Mononuclear cell (primary cell): ENCODE measurements around the gene C1orf94. TPM values are rescaled to one million over a fixed set of nuclear protein-coding genes. Genes with fewer than 3 reads are reported as not detected.

Experiments used
- H3K27me3 ChIP-seq: 2 replicates; pipeline ENCODE4 v1.6.0; 2011; ENCODE audit warnings: low read length, control low read depth; ENCODE audit not compliant: insufficient read depth
- H3K4me1 ChIP-seq: 2 replicates; pipeline ENCODE4 v1.5.1; 2011; ENCODE audit warnings: mild to moderate bottlenecking, low read length, control low read depth; ENCODE audit not compliant: insufficient read depth
- H3K4me3 ChIP-seq: 2 replicates; pipeline ENCODE4 v1.5.1; 2011; ENCODE audit warnings: mild to moderate bottlenecking, low read length, moderate library complexity
- H3K9me3 ChIP-seq: 2 replicates; pipeline ENCODE4 v1.5.1; 2011; ENCODE audit warnings: low read depth, mild to moderate bottlenecking, control low read depth, low read length
- total RNA-seq: library from RNA; depleted of rRNA; stranded (reverse); fragments of >200 nt; gene quantifications from one replicate; pipeline ENCODE4 v1.2.3, GENCODE V29; 2012

The C1orf94 gene
- total RNA-seq, 1 donor = not detected

DNA sequence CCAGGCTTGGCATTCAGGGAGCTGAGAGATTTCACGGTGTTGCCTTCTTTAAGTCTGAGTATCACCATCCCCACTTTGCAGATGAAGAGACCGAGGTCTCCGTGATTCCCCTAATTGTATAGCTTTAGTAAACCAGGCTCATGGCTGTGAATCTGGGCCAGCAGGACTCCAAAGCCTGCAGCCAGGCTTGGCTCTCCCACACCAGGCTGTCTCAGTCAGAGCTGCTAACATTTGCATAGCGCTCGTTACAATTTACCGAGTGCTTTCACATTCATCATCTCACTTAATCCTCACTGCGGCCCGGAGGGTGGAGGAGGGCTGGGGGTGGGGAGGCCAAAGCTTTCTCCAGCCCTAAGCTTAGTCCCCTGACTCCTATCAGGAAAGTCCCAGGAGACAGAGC, 11.7 kb downstream of the C1orf94 start:
- Histone ChIP-seq H3K27me3 (no peaks in the 10 kb centered on the region), H3K9me3 (no peaks in the 10 kb centered on the region), H3K4me3 (no peak overlapping the region), H3K4me1 (no peaks in the 10 kb centered on the region)

GRCh38 chr1:34188985-34189384, 12.3 kb downstream of the C1orf94 start:
- Histone ChIP-seq H3K27me3 (no peaks in the 10 kb centered on the region), H3K4me1 (no peaks in the 10 kb centered on the region), H3K9me3 (no peaks in the 10 kb centered on the region), H3K4me3 (no peak overlapping the region)

DNA sequence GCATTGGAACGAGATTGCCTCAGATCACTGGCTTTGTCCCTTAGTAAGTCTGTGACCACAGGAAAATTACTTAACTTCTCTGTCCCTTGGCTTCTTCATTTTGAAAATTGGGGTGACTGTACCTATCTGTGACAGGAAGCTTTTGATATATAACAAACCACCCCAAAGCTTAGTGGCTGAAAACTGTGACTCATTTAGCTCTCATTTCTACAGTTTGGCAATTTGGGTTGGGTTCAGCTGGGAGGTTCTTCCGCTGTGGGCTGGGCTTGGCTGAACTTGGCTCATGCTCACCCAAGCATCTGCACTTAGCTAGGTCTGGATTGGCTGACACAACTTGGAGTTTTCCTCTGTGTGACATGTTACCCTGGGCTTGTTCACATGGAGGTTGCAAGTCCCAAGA, 14.0 kb downstream of the C1orf94 start:
- Histone ChIP-seq H3K4me1 (no peaks in the 10 kb centered on the region), H3K27me3 (no peaks in the 10 kb centered on the region), H3K4me3 (no peak overlapping the region), H3K9me3 (no peaks in the 10 kb centered on the region)

- no peaks in the 10 kb centered on the region for H3K4me1 ChIP-seq
- H3K4me3 ChIP-seq = no peak overlapping the region
- H3K27me3 ChIP-seq = no peaks in the 10 kb centered on the region
- no peaks in the 10 kb centered on the region for H3K9me3 ChIP-seq
Observed at GRCh38 chr1:34192621-34193020, 15.9 kb downstream of the C1orf94 start.

DNA sequence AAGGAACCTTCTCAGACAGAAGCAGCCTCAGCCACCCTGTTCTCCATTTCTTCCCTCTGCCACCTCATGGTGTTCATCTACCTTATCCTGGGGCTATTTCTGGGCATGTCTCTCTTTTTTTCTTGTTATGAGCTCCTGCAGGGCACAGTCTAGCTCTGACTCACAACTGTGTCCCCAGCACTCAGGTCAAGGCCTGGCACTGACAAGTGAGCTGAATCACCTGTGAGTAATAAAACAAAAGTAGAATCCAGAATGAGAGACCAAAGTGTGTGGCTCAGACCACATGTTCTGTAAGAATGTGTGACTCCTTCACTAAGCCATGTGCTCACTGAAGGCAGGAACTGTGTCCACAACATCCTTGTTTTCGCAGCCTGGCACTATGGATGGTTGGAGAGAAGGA, 23.2 kb downstream of the C1orf94 start:
- Histone ChIP-seq H3K4me1 (no peaks in the 10 kb centered on the region), H3K4me3 (no peak overlapping the region), H3K27me3 (no peaks in the 10 kb centered on the region), H3K9me3 (no peaks in the 10 kb centered on the region)

- Histone ChIP-seq H3K4me3 (no peak overlapping the region), H3K9me3 (no peaks in the 10 kb centered on the region), H3K4me1 (no peaks in the 10 kb centered on the region), H3K27me3 (no peaks in the 10 kb centered on the region)
Observed at GRCh38 chr1:34212673-34213072, 36.0 kb downstream of the C1orf94 start.

DNA sequence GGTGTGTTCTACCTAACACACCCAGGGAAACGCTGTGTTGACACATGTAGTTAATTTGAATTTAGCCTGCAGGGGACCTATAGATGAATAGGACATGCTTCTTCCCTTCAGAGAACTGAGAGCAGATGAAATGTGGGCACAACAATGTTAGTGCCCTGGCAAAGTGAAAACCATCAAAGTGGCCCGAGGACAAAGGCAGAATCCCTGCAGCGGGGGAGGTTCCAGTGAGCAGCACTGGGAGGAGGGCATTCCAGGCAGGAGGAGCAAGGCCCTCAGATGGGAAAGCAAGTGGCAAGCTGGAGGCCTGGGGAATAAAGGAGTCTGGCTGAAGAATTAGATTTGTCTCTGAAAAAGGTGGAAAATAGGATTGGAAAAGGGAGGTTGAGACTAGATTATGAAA, 37.2 kb downstream of the C1orf94 start:
- no peaks in the 10 kb centered on the region for H3K9me3 ChIP-seq
- no peaks in the 10 kb centered on the region for H3K27me3 ChIP-seq
- no peaks in the 10 kb centered on the region for H3K4me1 ChIP-seq
- no peak overlapping the region for H3K4me3 ChIP-seq

DNA sequence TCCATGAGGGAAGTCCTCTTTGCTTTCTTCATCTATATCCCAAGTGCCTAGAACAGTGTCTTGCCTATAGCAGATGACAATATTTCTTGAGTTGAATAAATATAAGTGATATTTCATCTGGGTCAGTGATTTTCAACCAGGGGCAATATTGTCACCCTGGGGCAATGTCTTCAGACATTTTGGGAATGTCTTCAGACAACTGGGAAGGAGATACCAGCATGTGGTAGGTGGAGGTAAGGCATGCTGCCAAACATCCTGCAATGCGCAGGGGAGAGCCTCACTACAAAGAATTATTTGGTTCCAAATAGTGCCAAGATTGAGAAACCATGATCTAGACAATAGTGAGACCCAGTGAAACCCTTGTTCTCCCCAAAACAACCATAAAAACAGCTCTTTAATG, 54.7 kb downstream of the C1orf94 start:
- no peaks in the 10 kb centered on the region for H3K9me3 ChIP-seq

GRCh38 chr1:34235594-34235993, 58.9 kb downstream of the C1orf94 start:
- Histone ChIP-seq H3K27me3 (no peaks in the 10 kb centered on the region), H3K4me3 (no peak overlapping the region), H3K4me1 (no peaks in the 10 kb centered on the region), H3K9me3 (no peaks in the 10 kb centered on the region)

More for the DNA sequence above, 54.7 kb downstream of the C1orf94 start:
- Histone ChIP-seq H3K27me3 (no peaks in the 10 kb centered on the region), H3K4me1 (no peaks in the 10 kb centered on the region), H3K4me3 (no peak overlapping the region)

- Histone ChIP-seq H3K9me3 (no peaks in the 10 kb centered on the region), H3K27me3 (no peaks in the 10 kb centered on the region), H3K4me3 (no peak overlapping the region), H3K4me1 (no peaks in the 10 kb centered on the region)
Observed at GRCh38 chr1:34236089-34236488, 59.4 kb downstream of the C1orf94 start.

GRCh38 chr1:34237151-34237815, 60.6 kb downstream of the C1orf94 start:
- H3K9me3 ChIP-seq = no peaks in the 10 kb centered on the region
- no peaks in the 10 kb centered on the region for H3K27me3 ChIP-seq
- H3K4me3 ChIP-seq = no peak overlapping the region
- H3K4me1 ChIP-seq = no peaks in the 10 kb centered on the region

GRCh38 chr1:34245967-34246366, 69.3 kb downstream of the C1orf94 start:
- H3K4me1 ChIP-seq = no peaks in the 10 kb centered on the region
- H3K27me3 ChIP-seq = peaks cover 12% of the 10 kb centered on the region
- H3K9me3 ChIP-seq = no peaks in the 10 kb centered on the region
- no peak overlapping the region for H3K4me3 ChIP-seq

- Histone ChIP-seq H3K4me3 (no peak overlapping the region), H3K27me3 (peaks cover 8% of the 10 kb centered on the region), H3K9me3 (no peaks in the 10 kb centered on the region), H3K4me1 (no peaks in the 10 kb centered on the region)
Observed at GRCh38 chr1:34250342-34250741, 73.6 kb downstream of the C1orf94 start.

- Histone ChIP-seq H3K4me3 (no peak overlapping the region), H3K4me1 (no peaks in the 10 kb centered on the region), H3K9me3 (no peaks in the 10 kb centered on the region), H3K27me3 (no peaks in the 10 kb centered on the region)
Observed at GRCh38 chr1:34262023-34262853, 85.5 kb downstream of the C1orf94 start.

DNA sequence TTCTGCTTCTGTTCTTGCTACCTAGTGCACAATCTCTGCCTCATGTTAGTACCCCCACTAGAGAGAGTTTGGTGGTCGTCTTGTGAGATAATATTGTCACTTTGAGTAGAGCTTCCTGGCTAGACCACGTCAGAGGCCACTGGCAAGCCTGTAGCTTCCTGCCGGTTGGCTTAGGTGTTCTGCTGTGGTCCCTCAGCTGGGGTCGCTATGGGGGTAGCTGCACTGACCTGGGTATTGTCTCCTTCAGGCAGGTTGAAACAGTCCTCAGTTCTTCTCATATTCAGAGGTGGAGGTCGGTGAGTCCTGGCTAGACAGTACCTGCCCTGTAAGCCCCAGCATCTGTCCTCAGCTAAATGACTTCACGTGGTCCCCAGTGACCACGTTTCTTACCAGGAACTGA, 86.2 kb downstream of the C1orf94 start:
- H3K4me3 ChIP-seq = no peak overlapping the region
- no peaks in the 10 kb centered on the region for H3K9me3 ChIP-seq
- no peaks in the 10 kb centered on the region for H3K4me1 ChIP-seq
- no peaks in the 10 kb centered on the region for H3K27me3 ChIP-seq

DNA sequence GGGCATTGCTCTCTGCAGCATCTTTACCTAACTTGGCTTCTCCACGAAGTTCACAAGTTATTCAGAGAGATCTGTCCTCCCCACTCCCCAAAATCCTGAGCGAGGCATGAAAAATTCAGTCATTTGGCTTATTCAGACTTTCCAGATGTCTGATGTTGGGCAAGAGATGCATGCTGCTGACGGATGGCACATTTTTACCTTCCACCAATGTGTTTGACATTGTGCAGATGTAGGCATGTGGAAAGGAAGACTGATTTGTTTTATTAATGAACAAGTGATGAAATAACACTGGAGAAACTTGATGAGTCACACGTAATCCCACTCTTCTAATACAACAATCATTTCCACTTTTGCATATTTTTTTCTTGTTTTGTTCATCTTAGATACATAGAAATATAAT, 86.7 kb downstream of the C1orf94 start:
- H3K9me3 ChIP-seq = no peaks in the 10 kb centered on the region
- no peaks in the 10 kb centered on the region for H3K27me3 ChIP-seq
- H3K4me3 ChIP-seq = no peak overlapping the region

More for the DNA sequence above, 86.7 kb downstream of the C1orf94 start:
- no peaks in the 10 kb centered on the region for H3K4me1 ChIP-seq
